HepG2 (cell line): ENCODE results near the gene OTC. TPM values are rescaled to one million over a fixed set of nuclear protein-coding genes. Genes with fewer than 3 reads are reported as not detected.

Source experiments
- ATAC-seq: fragments of 200-7000 bp; cut with Tn5 transposase; 3 replicates; pipeline ENCODE4 v1.9.1; 2020; ENCODE audit warnings: mild to moderate bottlenecking, moderate library complexity
- BruUV-seq: library from RNA; stranded (reverse); fragments of 400-500 nt; replicated peaks from 2 replicates; lab custom pipeline; 2021; lab: Mats Ljungman, UMichigan
- CTCF ChIA-PET: fragments of 300-600 bp; formaldehyde crosslinking; extraction: SDS; loops from one replicate; lab custom pipeline; 2021; ENCODE audit warnings: low total read pairs, inconsistent platforms, low intra/inter-chr PET ratio; lab: Yijun Ruan, JAX
- POLR2A ChIA-PET: fragments of 350-600 bp; sonication (Branson Sonifier 250); formaldehyde crosslinking; loops from one replicate; lab custom pipeline; 2020; ENCODE audit warnings: antibody characterized with exemption, inconsistent platforms; lab: Yijun Ruan, JAX
- DNase-seq: peaks from one replicate; pipeline ENCODE4 v3.0.0-alpha.2; 2015; ENCODE audit warnings: low spot score
- FAIRE-seq: peaks from 3 replicates; lab custom pipeline; 2011; peaks lifted over from hg19 to GRCh38; lab: Jason Lieb, UNC
- H2AFZ ChIP-seq: one replicate; pipeline ENCODE4 v1.6.1; 2011; ENCODE audit warnings: low read length, inconsistent platforms
- H3K27ac ChIP-seq: fragments of 300-600 bp; 3 replicates; pipeline ENCODE4 v1.8.0; 2011; ENCODE audit warnings: mixed run types, mild to moderate bottlenecking, mixed read lengths, low read length, inconsistent platforms; ENCODE audit not compliant: insufficient read depth; ENCODE audit errors: extremely low read length
- H3K27me3 ChIP-seq, 2 experiments: fragments of 200-600 bp in 1 of 2; 2 replicates in 1 of 2; 3 replicates in 1 of 2; pipeline versions ENCODE4 v1.6.0 to v1.8.0; 2011; ENCODE audit warnings: low read length in 2 of 2, mild to moderate bottlenecking in 2 of 2, moderate library complexity in 2 of 2, inconsistent platforms in 1 of 2; ENCODE audit not compliant: insufficient read depth in 2 of 2, control insufficient read depth in 1 of 2
- H3K36me3 ChIP-seq, 2 experiments: fragments of 200-600 bp in 1 of 2; replicated peaks in 1 of 2; 2 replicates in 1 of 2; 3 replicates in 1 of 2; pipeline versions ENCODE4 v1.5.1 to v1.8.0; 2011; ENCODE audit warnings: low read length in 2 of 2, inconsistent platforms in 1 of 2; ENCODE audit not compliant: insufficient read depth in 2 of 2, control insufficient read depth in 1 of 2
- H3K4me1 ChIP-seq: 2 replicates; pipeline ENCODE4 v1.5.1; 2012; ENCODE audit warnings: low read length, inconsistent platforms; ENCODE audit not compliant: insufficient read depth
- H3K4me2 ChIP-seq: 2 replicates; pipeline ENCODE4 v1.6.0; 2011; ENCODE audit warnings: low read depth, low read length, inconsistent platforms
- H3K4me3 ChIP-seq, 3 experiments: fragments of 200-600 bp in 1 of 3; sonication (generic), shearing (Covaris generic) in 1 of 3; replicated peaks in 1 of 3; 2 replicates each; pipeline ENCODE4 v1.5.1; 2011 to 2016; ENCODE audit warnings: low read length in 3 of 3, inconsistent platforms in 2 of 3, low read depth in 2 of 3, mild to moderate bottlenecking in 2 of 3, control low read depth in 1 of 3, mixed read lengths in 1 of 3; ENCODE audit not compliant: insufficient read depth in 1 of 3
- H3K79me2 ChIP-seq: one replicate; pipeline ENCODE4 v1.6.1; 2011; ENCODE audit warnings: low read length, inconsistent platforms; ENCODE audit not compliant: insufficient read depth
- H3K9ac ChIP-seq: 2 replicates; pipeline ENCODE4 v1.6.0; 2011; ENCODE audit warnings: mild to moderate bottlenecking, low read depth, low read length, inconsistent platforms; ENCODE audit not compliant: insufficient read depth
- H3K9me3 ChIP-seq: 2 replicates; pipeline ENCODE4 v1.5.1; 2012; ENCODE audit warnings: mild to moderate bottlenecking, low read length
- H4K20me1 ChIP-seq: 2 replicates; pipeline ENCODE4 v1.6.0; 2011; ENCODE audit warnings: inconsistent platforms, mild to moderate bottlenecking, low read length, moderate library complexity; ENCODE audit not compliant: insufficient read depth
- POLR2G ChIP-seq: fragments of 200-400 bp; formaldehyde crosslinking; IDR thresholded peaks from 2 replicates; pipeline ENCODE4 v1.6.1; 2018; ENCODE audit warnings: mild to moderate bottlenecking, low read depth, low read length, moderate library complexity
- SMC3 ChIP-seq: IDR thresholded peaks from 2 replicates; pipeline ENCODE4 v1.6.1; 2011; ENCODE audit warnings: low read length, improper control_type of control experiment
- STAT5B ChIP-seq: sonication (generic); formaldehyde crosslinking; IDR thresholded peaks from 2 replicates; pipeline ENCODE4 v1.4.0; 2020; ENCODE audit warnings: missing genetic modification reagents
- ZNF232 ChIP-seq: sonication (generic); formaldehyde crosslinking; IDR thresholded peaks from 2 replicates; pipeline ENCODE4 v1.4.0; 2020; ENCODE audit warnings: missing genetic modification reagents, borderline replicate concordance
- ZNF296 ChIP-seq: sonication (generic); formaldehyde crosslinking; conservative IDR thresholded peaks from 2 replicates; pipeline ENCODE4 v1.5.0; 2020; ENCODE audit warnings: mild to moderate bottlenecking, missing genetic modification reagents
- ZNF30 ChIP-seq: sonication (generic); formaldehyde crosslinking; IDR thresholded peaks from 2 replicates; pipeline ENCODE4 v1.5.0; 2020; ENCODE audit warnings: mild to moderate bottlenecking, missing genetic modification reagents
- ZNF431 ChIP-seq: sonication (generic); formaldehyde crosslinking; IDR thresholded peaks from 2 replicates; pipeline ENCODE4 v1.9.0; 2022; ENCODE audit warnings: missing genetic modification reagents, low read depth, mild to moderate bottlenecking, borderline replicate concordance
- ZNF44 ChIP-seq: sonication (generic); formaldehyde crosslinking; IDR thresholded peaks from 2 replicates; pipeline ENCODE4 v1.5.1; 2020; ENCODE audit warnings: mild to moderate bottlenecking, missing genetic modification reagents
- ZNF782 ChIP-seq: sonication (generic); formaldehyde crosslinking; IDR thresholded peaks from 2 replicates; pipeline ENCODE4 v1.4.0; 2020; ENCODE audit warnings: missing genetic modification reagents, mild to moderate bottlenecking, borderline replicate concordance
- WGBS: methylation state at CpG from one replicate; pipeline ENCODE4 v1.1.6; 2017; ENCODE audit warnings: low lambda C conversion rate; 5-methylcytosine and 5-hydroxymethylcytosine counted together
- in situ Hi-C: cut with HindIII; loops from 2 replicates; pipeline ENCODE4 v1.10.0; 2017; ENCODE audit warnings: low pct_unique_long_range_greater_than_20kb; ENCODE audit not compliant: extremely low pct_ligation_motif_present
- intact Hi-C: fragments of 100-400 bp; cut with micrococcal nuclease; formaldehyde crosslinking; loops from one replicate; pipeline ENCODE4 v1.10.0; 2022; ENCODE audit not compliant: unreplicated experiment
- polyA plus RNA-seq, 8 experiments: library from polyadenylated mRNA; depleted of rRNA in 3 of 8; stranded (reverse) in 7 of 8; unstranded in 1 of 8; fragments of >200 nt; fragmentation: Illumina TruSeq in 4 of 8; extraction: Trizol in 4 of 8; gene quantifications; 2 replicates each; pipeline versions ENCODE4 v1.2.1 to v1.2.3, GENCODE V29; 2011 to 2016; ENCODE audit warnings: low read depth in 4 of 8, missing spikeins in 1 of 8, mixed read lengths in 1 of 8; ENCODE audit not compliant: insufficient read depth in 1 of 8
- total RNA-seq, 5 experiments: library from RNA; depleted of rRNA; stranded (reverse); fragments of >200 nt; fragmentation: Illumina TruSeq; extraction: Trizol; gene quantifications; 2 replicates each; pipeline ENCODE4 v1.2.3, GENCODE V29; 2016; ENCODE audit warnings: low read depth in 1 of 5
- TF ChIP-seq, protein P1 (sequence below): sonication (generic); formaldehyde crosslinking; IDR thresholded peaks from 2 replicates; pipeline ENCODE4 v1.5.1; 2020; ENCODE audit warnings: missing genetic modification reagents, mild to moderate bottlenecking, borderline replicate concordance
- TF ChIP-seq, protein P2 (sequence below): sonication (generic); formaldehyde crosslinking; IDR thresholded peaks from 2 replicates; pipeline ENCODE4 v1.4.0; 2020; ENCODE audit warnings: mild to moderate bottlenecking, missing genetic modification reagents
- TF ChIP-seq, protein P3 (sequence below): sonication (generic); formaldehyde crosslinking; IDR thresholded peaks from 2 replicates; pipeline ENCODE4 v1.4.0; 2020; ENCODE audit warnings: missing genetic modification reagents, mild to moderate bottlenecking, borderline replicate concordance

OTC gene
- total and polyA plus RNA-seq, 2 of the 13 experiments (the other 11 are each of a cell fraction or from before 2014, with no cell fraction given): 0.04 to 1.8 TPM

DNA sequence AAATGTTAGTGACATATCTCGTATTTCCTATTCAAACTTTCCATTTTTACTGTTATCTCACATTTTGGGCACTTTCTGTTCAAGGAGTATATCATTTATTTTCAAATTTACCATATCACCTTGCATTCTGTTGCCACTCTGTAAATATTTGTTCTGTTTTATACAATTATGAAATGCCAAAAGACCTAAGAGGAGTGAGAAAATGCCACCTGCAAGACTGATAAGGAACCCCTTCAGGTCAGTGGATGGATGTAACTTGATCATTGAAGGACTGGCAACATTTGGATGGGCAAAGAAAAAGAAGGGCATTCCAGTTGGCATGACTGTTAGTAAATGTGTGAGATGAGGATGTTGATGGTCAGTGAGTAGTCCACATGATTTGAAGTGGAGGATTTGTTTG is 79.1 kb downstream of the OTC start:
- intact Hi-C loops (no loop called here), in situ Hi-C loops (no loop called here)
- Histone ChIP-seq H3K9ac (no peak overlapping the region), H3K79me2 (no peaks in the 10 kb centered on the region), H2AFZ (no peak overlapping the region), H3K4me1 (no peaks in the 10 kb centered on the region), H3K4me2 (no peak overlapping the region), H3K9me3 (no peaks in the 10 kb centered on the region), H3K27ac (no peak overlapping the region), H3K27me3 (no peaks in the 10 kb centered on the region), H3K36me3 (no peaks in the 10 kb centered on the region), H3K4me3 (no peak overlapping the region), H4K20me1 (no peaks in the 10 kb centered on the region)
- CTCF ChIA-PET: no interaction called here
- ATAC-seq (no peak), FAIRE-seq (no peak), DNase-seq (no peak)
- 0% methylated on average over 1 of the region's 1 CpG for WGBS
- TF ChIP-seq ZNF44: no peak
- TF ChIP-seq, protein P1, sequence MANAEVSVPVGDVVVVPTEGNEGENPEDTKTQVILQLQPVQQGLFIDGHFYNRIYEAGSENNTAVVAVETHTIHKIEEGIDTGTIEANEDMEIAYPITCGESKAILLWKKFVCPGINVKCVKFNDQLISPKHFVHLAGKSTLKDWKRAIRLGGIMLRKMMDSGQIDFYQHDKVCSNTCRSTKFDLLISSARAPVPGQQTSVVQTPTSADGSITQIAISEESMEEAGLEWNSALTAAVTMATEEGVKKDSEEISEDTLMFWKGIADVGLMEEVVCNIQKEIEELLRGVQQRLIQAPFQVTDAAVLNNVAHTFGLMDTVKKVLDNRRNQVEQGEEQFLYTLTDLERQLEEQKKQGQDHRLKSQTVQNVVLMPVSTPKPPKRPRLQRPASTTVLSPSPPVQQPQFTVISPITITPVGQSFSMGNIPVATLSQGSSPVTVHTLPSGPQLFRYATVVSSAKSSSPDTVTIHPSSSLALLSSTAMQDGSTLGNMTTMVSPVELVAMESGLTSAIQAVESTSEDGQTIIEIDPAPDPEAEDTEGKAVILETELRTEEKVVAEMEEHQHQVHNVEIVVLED (CRISPR knock-in tag): no peak
- BruUV-seq: no TSS peak
- POLR2A ChIA-PET: no interaction called here

DNA sequence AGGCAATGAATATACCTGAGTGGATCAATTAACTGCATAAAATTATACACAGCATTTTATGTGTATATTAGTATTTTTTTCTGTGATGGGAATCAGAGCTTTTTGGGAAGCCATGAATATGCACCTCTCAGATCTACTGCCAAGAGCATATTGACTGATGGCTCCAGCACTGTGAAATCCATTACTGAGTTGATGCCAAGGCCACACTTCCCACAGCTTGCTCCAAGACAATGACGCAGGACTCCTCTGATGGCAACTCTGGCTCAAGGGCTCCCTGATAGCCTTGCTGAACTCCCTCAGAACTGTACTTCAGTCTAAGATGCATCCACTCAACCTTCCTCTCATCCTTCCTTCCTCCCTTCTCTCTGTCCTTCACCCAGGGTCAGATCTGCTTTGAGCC is 82.7 kb downstream of the OTC start:
- ChIA-PET POLR2A (no interaction called here), CTCF (no interaction called here)
- Histone ChIP-seq H4K20me1 (no peaks in the 10 kb centered on the region), H3K27me3 (no peaks in the 10 kb centered on the region), H2AFZ (no peak overlapping the region), H3K79me2 (no peaks in the 10 kb centered on the region), H3K9me3 (no peaks in the 10 kb centered on the region), H3K27ac (no peak overlapping the region), H3K4me3 (no peak overlapping the region), H3K9ac (no peak overlapping the region), H3K4me2 (no peak overlapping the region), H3K4me1 (no peaks in the 10 kb centered on the region), H3K36me3 (no peaks in the 10 kb centered on the region)
- DNase-seq (no peak), FAIRE-seq (no peak), ATAC-seq (no peak)
- in situ Hi-C loops (no loop called here), intact Hi-C loops (no loop called here)
- WGBS: no CpG with 5 or more reads among the region's 1 CpG
- no TSS peak for BruUV-seq
- no peak for TF ChIP-seq SMC3
- no peak for TF ChIP-seq ZNF30 (CRISPR knock-in tag)
- TF ChIP-seq, protein P2, sequence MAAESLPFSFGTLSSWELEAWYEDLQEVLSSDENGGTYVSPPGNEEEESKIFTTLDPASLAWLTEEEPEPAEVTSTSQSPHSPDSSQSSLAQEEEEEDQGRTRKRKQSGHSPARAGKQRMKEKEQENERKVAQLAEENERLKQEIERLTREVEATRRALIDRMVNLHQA (CRISPR knock-in tag): no peak
- TF ChIP-seq POLR2G: no peak
- TF ChIP-seq ZNF232: no peak
- no peak for TF ChIP-seq ZNF296 (CRISPR knock-in tag)
- no peak for TF ChIP-seq ZNF782 (CRISPR knock-in tag)
- TF ChIP-seq ZNF431 (CRISPR knock-in tag): no peak
- TF ChIP-seq, protein P3, sequence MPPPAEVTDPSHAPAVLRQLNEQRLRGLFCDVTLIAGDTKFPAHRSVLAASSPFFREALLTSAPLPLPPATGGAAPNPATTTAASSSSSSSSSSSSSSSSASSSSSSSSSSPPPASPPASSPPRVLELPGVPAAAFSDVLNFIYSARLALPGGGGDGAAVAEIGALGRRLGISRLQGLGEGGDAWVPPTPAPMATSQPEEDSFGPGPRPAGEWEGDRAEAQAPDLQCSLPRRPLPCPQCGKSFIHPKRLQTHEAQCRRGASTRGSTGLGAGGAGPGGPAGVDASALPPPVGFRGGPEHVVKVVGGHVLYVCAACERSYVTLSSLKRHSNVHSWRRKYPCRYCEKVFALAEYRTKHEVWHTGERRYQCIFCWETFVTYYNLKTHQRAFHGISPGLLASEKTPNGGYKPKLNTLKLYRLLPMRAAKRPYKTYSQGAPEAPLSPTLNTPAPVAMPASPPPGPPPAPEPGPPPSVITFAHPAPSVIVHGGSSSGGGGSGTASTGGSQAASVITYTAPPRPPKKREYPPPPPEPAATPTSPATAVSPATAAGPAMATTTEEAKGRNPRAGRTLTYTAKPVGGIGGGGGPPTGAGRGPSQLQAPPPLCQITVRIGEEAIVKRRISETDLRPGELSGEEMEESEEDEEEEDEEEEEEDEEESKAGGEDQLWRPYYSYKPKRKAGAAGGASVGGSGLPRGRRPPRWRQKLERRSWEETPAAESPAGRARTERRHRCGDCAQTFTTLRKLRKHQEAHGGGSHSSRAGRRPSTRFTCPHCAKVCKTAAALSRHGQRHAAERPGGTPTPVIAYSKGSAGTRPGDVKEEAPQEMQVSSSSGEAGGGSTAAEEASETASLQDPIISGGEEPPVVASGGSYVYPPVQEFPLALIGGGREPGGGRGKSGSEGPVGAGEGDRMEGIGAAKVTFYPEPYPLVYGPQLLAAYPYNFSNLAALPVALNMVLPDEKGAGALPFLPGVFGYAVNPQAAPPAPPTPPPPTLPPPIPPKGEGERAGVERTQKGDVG (CRISPR knock-in tag): no peak
- TF ChIP-seq STAT5B (CRISPR knock-in tag): no peak
